Measurements from ENCODE around the gene UBE3B.

UBE3B gene

GRCh38 chr12:109563291-109564284, 86.2 kb downstream of the UBE3B start:
- TF ChIP-seq CREB5 (CRISPR knock-in tag; IDR thresholded peaks at IDR 0.05; ENCODE audit: low read depth) (no peak), PPARA (CRISPR knock-in tag; IDR thresholded peaks at IDR 0.05; ENCODE audit: borderline replicate concordance) (no peak)
- ATAC-seq, result no peak

- TF ChIP-seq ZC3H10 (CRISPR knock-in tag; IDR thresholded peaks at IDR 0.05), result no peak
- TF ChIP-seq, protein P1, sequence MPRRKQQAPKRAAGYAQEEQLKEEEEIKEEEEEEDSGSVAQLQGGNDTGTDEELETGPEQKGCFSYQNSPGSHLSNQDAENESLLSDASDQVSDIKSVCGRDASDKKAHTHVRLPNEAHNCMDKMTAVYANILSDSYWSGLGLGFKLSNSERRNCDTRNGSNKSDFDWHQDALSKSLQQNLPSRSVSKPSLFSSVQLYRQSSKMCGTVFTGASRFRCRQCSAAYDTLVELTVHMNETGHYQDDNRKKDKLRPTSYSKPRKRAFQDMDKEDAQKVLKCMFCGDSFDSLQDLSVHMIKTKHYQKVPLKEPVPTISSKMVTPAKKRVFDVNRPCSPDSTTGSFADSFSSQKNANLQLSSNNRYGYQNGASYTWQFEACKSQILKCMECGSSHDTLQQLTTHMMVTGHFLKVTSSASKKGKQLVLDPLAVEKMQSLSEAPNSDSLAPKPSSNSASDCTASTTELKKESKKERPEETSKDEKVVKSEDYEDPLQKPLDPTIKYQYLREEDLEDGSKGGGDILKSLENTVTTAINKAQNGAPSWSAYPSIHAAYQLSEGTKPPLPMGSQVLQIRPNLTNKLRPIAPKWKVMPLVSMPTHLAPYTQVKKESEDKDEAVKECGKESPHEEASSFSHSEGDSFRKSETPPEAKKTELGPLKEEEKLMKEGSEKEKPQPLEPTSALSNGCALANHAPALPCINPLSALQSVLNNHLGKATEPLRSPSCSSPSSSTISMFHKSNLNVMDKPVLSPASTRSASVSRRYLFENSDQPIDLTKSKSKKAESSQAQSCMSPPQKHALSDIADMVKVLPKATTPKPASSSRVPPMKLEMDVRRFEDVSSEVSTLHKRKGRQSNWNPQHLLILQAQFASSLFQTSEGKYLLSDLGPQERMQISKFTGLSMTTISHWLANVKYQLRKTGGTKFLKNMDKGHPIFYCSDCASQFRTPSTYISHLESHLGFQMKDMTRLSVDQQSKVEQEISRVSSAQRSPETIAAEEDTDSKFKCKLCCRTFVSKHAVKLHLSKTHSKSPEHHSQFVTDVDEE (CRISPR knock-in tag; IDR thresholded peaks at IDR 0.05), result no peak
- no peak for ATAC-seq
These were observed 89.0 kb downstream of the UBE3B start for GRCh38 chr12:109566424-109566823.

DNA sequence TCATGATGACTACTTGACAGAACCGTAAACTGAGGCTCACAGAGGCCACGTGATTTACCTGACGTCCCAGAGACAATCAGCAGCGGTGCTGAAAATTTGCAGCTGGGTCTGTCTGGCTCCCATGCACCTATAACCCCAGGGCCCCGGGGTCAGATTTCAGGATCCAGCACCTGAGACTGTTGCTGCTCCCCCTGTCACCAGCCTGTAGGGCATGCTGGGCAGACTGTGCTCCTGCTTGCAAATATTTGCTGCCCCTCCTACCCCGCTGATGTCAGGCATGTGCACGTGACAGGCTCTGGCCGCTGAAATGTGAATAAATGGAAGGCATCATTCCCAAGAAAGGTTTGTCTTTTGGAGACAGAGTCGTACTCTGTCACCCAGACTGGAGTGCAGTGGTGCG, 89.9 kb downstream of the UBE3B start:
- no peak for ATAC-seq
- TF ChIP-seq TCF4 (CRISPR knock-in tag; IDR thresholded peaks at IDR 0.05; ENCODE audit: borderline replicate concordance) (no peak), CREB5 (CRISPR knock-in tag; IDR thresholded peaks at IDR 0.05; ENCODE audit: low read depth) (no peak), ESRRG (CRISPR knock-in tag; IDR thresholded peaks at IDR 0.05) (no peak), ZNF565 (CRISPR knock-in tag; conservative IDR thresholded peaks at IDR 0.05; ENCODE audit: low read depth) (no peak), OSR1 (CRISPR knock-in tag; IDR thresholded peaks at IDR 0.05) (no peak), GLIS3 (CRISPR knock-in tag; IDR thresholded peaks at IDR 0.05) (no peak), TOX (CRISPR knock-in tag; IDR thresholded peaks at IDR 0.05; ENCODE audit: borderline replicate concordance) (no peak), SNAI2 (CRISPR knock-in tag; IDR thresholded peaks at IDR 0.05) (no peak), ZC3H10 (CRISPR knock-in tag; IDR thresholded peaks at IDR 0.05) (no peak), POU6F1 (CRISPR knock-in tag; IDR thresholded peaks at IDR 0.05; ENCODE audit: borderline replicate concordance, low read depth) (no peak), ZNF8 (CRISPR knock-in tag; IDR thresholded peaks at IDR 0.05) (no peak), BACH2 (CRISPR knock-in tag; IDR thresholded peaks at IDR 0.05; ENCODE audit: borderline replicate concordance) (no peak), ZNF70 (CRISPR knock-in tag; IDR thresholded peaks at IDR 0.05) (no peak), ZFP3 (CRISPR knock-in tag; IDR thresholded peaks at IDR 0.05) (no peak), ISL1 (CRISPR knock-in tag; IDR thresholded peaks at IDR 0.05) (no peak), CSDC2 (CRISPR knock-in tag; IDR thresholded peaks at IDR 0.05) (no peak), RARB (CRISPR knock-in tag; IDR thresholded peaks at IDR 0.05) (no peak)
- TF ChIP-seq, protein P1 (CRISPR knock-in tag; IDR thresholded peaks at IDR 0.05), result no peak
- TF ChIP-seq, protein P2, sequence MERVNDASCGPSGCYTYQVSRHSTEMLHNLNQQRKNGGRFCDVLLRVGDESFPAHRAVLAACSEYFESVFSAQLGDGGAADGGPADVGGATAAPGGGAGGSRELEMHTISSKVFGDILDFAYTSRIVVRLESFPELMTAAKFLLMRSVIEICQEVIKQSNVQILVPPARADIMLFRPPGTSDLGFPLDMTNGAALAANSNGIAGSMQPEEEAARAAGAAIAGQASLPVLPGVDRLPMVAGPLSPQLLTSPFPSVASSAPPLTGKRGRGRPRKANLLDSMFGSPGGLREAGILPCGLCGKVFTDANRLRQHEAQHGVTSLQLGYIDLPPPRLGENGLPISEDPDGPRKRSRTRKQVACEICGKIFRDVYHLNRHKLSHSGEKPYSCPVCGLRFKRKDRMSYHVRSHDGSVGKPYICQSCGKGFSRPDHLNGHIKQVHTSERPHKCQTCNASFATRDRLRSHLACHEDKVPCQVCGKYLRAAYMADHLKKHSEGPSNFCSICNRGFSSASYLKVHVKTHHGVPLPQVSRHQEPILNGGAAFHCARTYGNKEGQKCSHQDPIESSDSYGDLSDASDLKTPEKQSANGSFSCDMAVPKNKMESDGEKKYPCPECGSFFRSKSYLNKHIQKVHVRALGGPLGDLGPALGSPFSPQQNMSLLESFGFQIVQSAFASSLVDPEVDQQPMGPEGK (CRISPR knock-in tag; IDR thresholded peaks at IDR 0.05; ENCODE audit: borderline replicate concordance), result no peak
- TF ChIP-seq, protein P3, sequence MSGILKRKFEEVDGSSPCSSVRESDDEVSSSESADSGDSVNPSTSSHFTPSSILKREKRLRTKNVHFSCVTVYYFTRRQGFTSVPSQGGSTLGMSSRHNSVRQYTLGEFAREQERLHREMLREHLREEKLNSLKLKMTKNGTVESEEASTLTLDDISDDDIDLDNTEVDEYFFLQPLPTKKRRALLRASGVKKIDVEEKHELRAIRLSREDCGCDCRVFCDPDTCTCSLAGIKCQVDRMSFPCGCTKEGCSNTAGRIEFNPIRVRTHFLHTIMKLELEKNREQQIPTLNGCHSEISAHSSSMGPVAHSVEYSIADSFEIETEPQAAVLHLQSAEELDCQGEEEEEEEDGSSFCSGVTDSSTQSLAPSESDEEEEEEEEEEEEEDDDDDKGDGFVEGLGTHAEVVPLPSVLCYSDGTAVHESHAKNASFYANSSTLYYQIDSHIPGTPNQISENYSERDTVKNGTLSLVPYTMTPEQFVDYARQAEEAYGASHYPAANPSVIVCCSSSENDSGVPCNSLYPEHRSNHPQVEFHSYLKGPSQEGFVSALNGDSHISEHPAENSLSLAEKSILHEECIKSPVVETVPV (CRISPR knock-in tag; IDR thresholded peaks at IDR 0.05), result no peak

All from SK-N-SH treated with all-trans-retinoic acid at 6 μM for 48 hours (cell line).